Karpas-422 (cell line): ENCODE results near the gene KRT79. TPM values are rescaled to one million over a fixed set of nuclear protein-coding genes. Genes with fewer than 3 reads are reported as not detected.

Experiments used
- DNase-seq: peaks from one replicate; pipeline ENCODE4 v3.0.0-alpha.2; 2015
- H2AFZ ChIP-seq: fragments of 200-600 bp; sonication (generic); 2 replicates; pipeline ENCODE4 v1.6.1; 2014; ENCODE audit warnings: antibody characterized with exemption, low read length, mixed read lengths
- H3K27ac ChIP-seq: fragments of 200-600 bp; sonication (generic); 2 replicates; pipeline ENCODE4 v1.5.1; 2014; ENCODE audit warnings: mild to moderate bottlenecking, low read length, moderate library complexity
- H3K27me3 ChIP-seq: fragments of 200-600 bp; sonication (generic); 2 replicates; pipeline ENCODE4 v1.6.1; 2014; ENCODE audit warnings: low read length, mixed read lengths
- H3K36me3 ChIP-seq: fragments of 200-600 bp; sonication (generic); 2 replicates; pipeline ENCODE4 v1.6.1; 2014; ENCODE audit warnings: low read length, mixed read lengths; ENCODE audit not compliant: insufficient read depth
- H3K4me1 ChIP-seq: fragments of 200-600 bp; sonication (generic); 2 replicates; pipeline ENCODE4 v1.6.1; 2014; ENCODE audit warnings: mild to moderate bottlenecking, low read length, mixed read lengths
- H3K4me2 ChIP-seq: fragments of 200-600 bp; sonication (generic); 2 replicates; pipeline ENCODE4 v1.6.1; 2014; ENCODE audit warnings: low read length, low read depth, mild to moderate bottlenecking; ENCODE audit not compliant: poor library complexity, severe bottlenecking
- H3K4me3 ChIP-seq: fragments of 200-600 bp; sonication (generic); 2 replicates; pipeline ENCODE4 v1.5.1; 2014; ENCODE audit warnings: mild to moderate bottlenecking, antibody characterized with exemption, low read length, mixed read lengths
- H3K79me2 ChIP-seq: fragments of 200-600 bp; sonication (generic); 2 replicates; pipeline ENCODE4 v1.6.1; 2014; ENCODE audit warnings: mild to moderate bottlenecking, low read length, mixed read lengths
- H3K9ac ChIP-seq: fragments of 200-600 bp; sonication (generic); 2 replicates; pipeline ENCODE4 v1.6.0; 2014; ENCODE audit warnings: low read length
- H3K9me2 ChIP-seq: fragments of 200-600 bp; sonication (generic), shearing (Covaris generic); replicated peaks from 2 replicates; pipeline ENCODE4 v1.6.0; 2014; ENCODE audit warnings: mild to moderate bottlenecking, low read length, moderate library complexity; ENCODE audit not compliant: insufficient read depth
- H3K9me3 ChIP-seq: fragments of 300-700, 200-600 bp; sonication (generic); 2 replicates; pipeline ENCODE4 v1.6.1; 2014; ENCODE audit warnings: low read length, mixed read lengths
- H4K20me1 ChIP-seq: fragments of 200-600 bp; sonication (generic); 2 replicates; pipeline ENCODE4 v1.6.1; 2014; ENCODE audit warnings: mild to moderate bottlenecking, antibody characterized with exemption, low read length, low read depth; ENCODE audit not compliant: insufficient read depth
- small RNA-seq: library from RNA; depleted of rRNA; stranded (forward); fragments of <200 nt; gene quantifications from one replicate; pipeline ENCODE3, GENCODE V24; 2014
- total RNA-seq: library from RNA; depleted of rRNA; stranded (reverse); fragments of >200 nt; shearing (Covaris generic); gene quantifications from 2 replicates; pipeline ENCODE4 v1.2.3, GENCODE V29; 2014; ENCODE audit warnings: low replicate concordance; rRNA removed

The KRT79 gene
- total RNA-seq, 1 experiment from 2014 or later: not detected

- H3K4me1 ChIP-seq: no peaks in the 10 kb centered on the region
- no peaks in the 10 kb centered on the region for H3K9me3 ChIP-seq
- H3K9me2 ChIP-seq: no peaks in the 10 kb centered on the region
- H3K27ac ChIP-seq: no peak overlapping the region
- H3K4me3 ChIP-seq: no peak overlapping the region
- no peak overlapping the region for H3K9ac ChIP-seq
- H3K27me3 ChIP-seq: no peaks in the 10 kb centered on the region
- no peaks in the 10 kb centered on the region for H3K79me2 ChIP-seq
- H3K4me2 ChIP-seq: no peak overlapping the region
- no peaks in the 10 kb centered on the region for H3K36me3 ChIP-seq
- H4K20me1 ChIP-seq: peaks cover 3% of the 10 kb centered on the region; the same call in 1 of the 2 replicates
- no peak overlapping the region for H2AFZ ChIP-seq
- no peak for DNase-seq
Observed at GRCh38 chr12:52774629-52775250, 59.4 kb downstream of the KRT79 start.

GRCh38 chr12:52772772-52773171 is 61.3 kb downstream of the KRT79 start:
- H3K4me1 ChIP-seq: no peaks in the 10 kb centered on the region
- H3K9me3 ChIP-seq: no peaks in the 10 kb centered on the region
- no peaks in the 10 kb centered on the region for H3K9me2 ChIP-seq
- no peaks in the 10 kb centered on the region for H3K79me2 ChIP-seq
- H3K27ac ChIP-seq: no peak overlapping the region
- no peak overlapping the region for H3K4me3 ChIP-seq
- no peak overlapping the region for H3K9ac ChIP-seq
- no peaks in the 10 kb centered on the region for H3K27me3 ChIP-seq
- no peaks in the 10 kb centered on the region for H4K20me1 ChIP-seq
- H3K36me3 ChIP-seq: no peaks in the 10 kb centered on the region
- DNase-seq: no peak
- no peak overlapping the region for H3K4me2 ChIP-seq
- H2AFZ ChIP-seq: no peak overlapping the region

GRCh38 chr12:52772188-52772587 is 61.9 kb downstream of the KRT79 start:
- Histone ChIP-seq H3K27ac (no peak overlapping the region), H3K4me1 (no peaks in the 10 kb centered on the region), H3K4me2 (no peak overlapping the region), H2AFZ (no peak overlapping the region), H3K36me3 (no peaks in the 10 kb centered on the region), H3K27me3 (no peaks in the 10 kb centered on the region), H3K9me3 (no peaks in the 10 kb centered on the region), H3K79me2 (no peaks in the 10 kb centered on the region), H3K4me3 (no peak overlapping the region), H3K9me2 (no peaks in the 10 kb centered on the region), H4K20me1 (no peaks in the 10 kb centered on the region), H3K9ac (no peak overlapping the region)
- DNase-seq: no peak

GRCh38 chr12:52771505-52771904 is 62.6 kb downstream of the KRT79 start:
- Histone ChIP-seq H3K4me3 (no peak overlapping the region), H3K9me2 (no peaks in the 10 kb centered on the region), H3K36me3 (no peaks in the 10 kb centered on the region), H3K4me2 (no peak overlapping the region), H3K9ac (no peak overlapping the region), H3K79me2 (no peaks in the 10 kb centered on the region), H4K20me1 (no peaks in the 10 kb centered on the region), H3K27ac (no peak overlapping the region), H3K27me3 (no peaks in the 10 kb centered on the region), H3K9me3 (no peaks in the 10 kb centered on the region), H2AFZ (no peak overlapping the region), H3K4me1 (no peaks in the 10 kb centered on the region)
- no peak for DNase-seq

Small RNAs within 50 kb of the gene (small RNA-seq; reads per million reads assigned to genes)
- not detected for gene AC107016.2

Other genes starting within 250 kb of the KRT79 start
- gene KRT72, start 232.8 kb downstream of the KRT79 start, total RNA-seq: not detected in 2 replicates
- gene KRT73, start 215.8 kb downstream of the KRT79 start, total RNA-seq: not detected in 2 replicates
- gene KRT2, start 182.1 kb downstream of the KRT79 start, total RNA-seq: not detected in 2 replicates
- gene KRT1, start 153.9 kb downstream of the KRT79 start, total RNA-seq: not detected in 2 replicates
- not detected in 2 replicates for gene KRT77, start 130.8 kb downstream of the KRT79 start, total RNA-seq
- not detected in 2 replicates for gene KRT76, start 57.0 kb downstream of the KRT79 start, total RNA-seq
- not detected in 2 replicates for gene KRT3, start 38.2 kb downstream of the KRT79 start, total RNA-seq
- not detected in 2 replicates for gene KRT4, start 20.2 kb downstream of the KRT79 start, total RNA-seq
- gene KRT78, start 14.7 kb upstream of the KRT79 start, total RNA-seq: not detected in 2 replicates
- gene KRT8, start 70.8 kb upstream of the KRT79 start, total RNA-seq: not detected in 2 replicates
- gene KRT18, start 114.8 kb upstream of the KRT79 start, total RNA-seq: not detected in 2 replicates
- gene EIF4B, start 172.1 kb upstream of the KRT79 start, total RNA-seq: 549 and 718 TPM in 2 replicates
- gene TNS2, start 215.8 kb upstream of the KRT79 start, total RNA-seq: 0.48 TPM in 1 of 2 replicates, not detected in the other
- 11.1 and 17.4 TPM in 2 replicates for gene SPRYD3, start 245.1 kb upstream of the KRT79 start, total RNA-seq